ENCODE data around the gene SLC26A1.

The SLC26A1 gene

DNA sequence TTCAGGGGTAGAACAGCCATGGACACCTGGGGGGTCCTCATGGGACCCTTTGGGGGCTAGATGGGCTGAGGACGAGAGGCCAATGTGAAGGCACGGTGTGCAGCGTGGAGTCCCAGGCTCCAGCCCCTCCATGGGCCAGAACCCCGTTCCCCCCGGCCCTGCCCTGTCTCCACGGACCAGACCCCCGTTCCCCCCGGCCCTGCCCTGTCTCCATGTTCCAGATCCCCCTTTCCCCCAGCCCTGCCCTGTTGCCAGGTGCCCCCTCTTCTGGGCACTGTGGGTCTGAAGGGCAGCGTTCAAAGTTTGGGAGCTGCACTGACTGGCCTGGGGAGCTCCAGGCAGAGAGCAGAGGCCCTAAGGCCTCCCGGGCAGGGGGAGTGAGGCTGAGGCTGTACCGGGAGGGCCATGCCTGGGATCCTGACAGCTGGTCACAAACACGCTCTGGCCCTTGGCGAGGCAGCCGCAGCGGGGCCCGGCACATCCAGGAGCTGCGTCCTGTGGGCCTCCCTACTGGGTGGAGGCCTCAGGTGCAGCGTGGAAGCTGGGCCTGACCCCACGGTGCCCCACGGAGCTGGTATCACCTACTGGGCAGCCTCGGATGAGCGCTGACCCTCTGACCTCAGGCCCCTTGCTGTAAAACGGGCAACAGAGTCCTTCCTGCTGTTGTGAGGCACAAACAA, 28.7 kb downstream of the SLC26A1 start:
- no peak for DNase-seq (ENCODE audit: low spot score)

DNA sequence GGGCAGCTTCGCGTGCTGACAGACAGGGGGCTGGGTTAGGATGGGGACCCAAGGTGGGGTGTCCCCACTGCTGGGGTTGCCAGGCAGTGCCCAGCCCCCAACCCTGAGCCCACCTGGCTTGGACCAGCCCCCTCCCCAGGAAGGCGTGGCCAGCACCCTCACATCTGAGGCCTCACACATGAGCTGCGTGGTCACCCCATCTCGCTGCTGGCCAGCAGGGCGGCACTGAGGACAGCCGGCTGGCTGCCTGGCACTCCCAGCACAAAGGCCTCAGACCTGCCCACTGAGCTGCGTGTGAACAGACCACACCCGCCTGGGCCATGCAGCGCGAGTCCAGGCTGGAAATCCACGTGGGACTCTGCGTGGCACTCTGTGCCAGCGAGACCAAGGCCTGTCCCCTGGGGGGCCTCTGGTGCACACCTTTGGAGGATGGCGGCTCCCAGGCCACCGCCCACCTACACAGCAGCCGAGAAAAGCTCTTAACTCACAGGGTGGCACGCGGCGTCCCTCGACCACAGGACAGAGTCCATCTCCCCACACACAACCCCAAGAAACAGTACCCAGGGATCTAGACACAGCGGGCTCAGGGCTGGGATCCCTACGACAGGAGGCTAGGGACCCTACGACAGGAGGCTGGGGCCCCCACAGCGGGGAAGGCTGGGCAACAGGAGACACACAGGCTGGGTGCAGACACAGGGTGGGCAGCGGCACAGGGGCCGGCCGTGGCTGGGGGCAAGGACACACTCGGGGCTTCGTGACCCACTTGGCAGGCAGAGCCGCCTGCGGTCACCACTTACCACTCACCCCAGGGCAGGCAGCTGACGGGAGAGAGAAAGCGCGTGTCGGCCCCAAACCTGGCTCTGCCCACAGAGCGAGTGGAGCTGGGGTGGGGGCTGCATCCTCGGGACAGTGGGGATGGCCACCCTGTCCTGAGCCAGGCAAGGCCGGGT, 29.7 kb downstream of the SLC26A1 start:
- DNase-seq (ENCODE audit: low spot score), result no peak

DNA sequence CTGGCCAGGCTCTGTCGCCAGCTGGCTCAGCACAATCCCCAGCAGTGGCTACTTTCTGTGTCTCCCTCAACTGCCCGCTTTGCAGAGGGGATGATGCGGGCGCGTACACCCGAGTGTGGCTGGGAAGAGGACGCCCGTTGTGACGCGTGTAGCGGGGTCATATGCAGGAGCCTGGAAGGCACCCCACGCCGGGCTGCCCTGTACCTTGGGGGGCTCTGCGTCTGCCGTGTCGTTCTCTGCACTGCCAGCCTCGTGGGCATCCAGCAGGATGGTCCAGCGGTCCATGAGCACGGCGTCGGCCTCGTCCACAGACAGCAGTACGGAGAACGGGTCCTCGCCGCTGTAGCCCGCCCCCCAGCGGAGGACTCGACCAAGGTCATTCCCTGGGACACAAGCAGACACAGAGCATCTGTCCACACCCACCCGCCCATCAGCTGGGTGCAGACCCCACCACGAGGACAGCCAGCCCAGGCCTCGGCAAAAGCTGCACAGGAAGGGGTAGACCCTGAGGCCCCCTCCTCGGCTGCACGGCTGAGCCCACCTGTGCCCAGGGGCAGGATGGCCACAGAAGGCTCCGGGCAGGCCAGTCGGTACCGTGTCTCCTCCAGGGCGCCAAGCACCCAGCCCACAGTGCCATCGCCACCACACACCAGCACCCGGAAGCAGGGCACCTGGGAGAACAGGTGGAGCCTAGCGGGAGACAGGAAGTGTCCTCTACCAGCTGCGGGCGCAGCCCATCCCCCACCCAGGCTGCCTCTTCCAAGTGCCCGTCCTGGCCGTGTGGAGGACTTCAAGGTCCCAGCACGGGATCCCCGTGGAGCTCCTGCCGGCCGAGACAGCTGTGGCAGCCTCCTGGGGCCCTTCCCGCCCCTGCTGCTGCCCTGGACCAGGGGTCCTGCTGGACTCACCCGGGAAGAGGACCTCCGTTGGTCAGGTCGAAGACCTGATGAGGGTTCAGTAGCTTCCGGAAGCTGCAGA, 30.7 kb downstream of the SLC26A1 start:
- no peak for DNase-seq (ENCODE audit: low spot score)

DNA sequence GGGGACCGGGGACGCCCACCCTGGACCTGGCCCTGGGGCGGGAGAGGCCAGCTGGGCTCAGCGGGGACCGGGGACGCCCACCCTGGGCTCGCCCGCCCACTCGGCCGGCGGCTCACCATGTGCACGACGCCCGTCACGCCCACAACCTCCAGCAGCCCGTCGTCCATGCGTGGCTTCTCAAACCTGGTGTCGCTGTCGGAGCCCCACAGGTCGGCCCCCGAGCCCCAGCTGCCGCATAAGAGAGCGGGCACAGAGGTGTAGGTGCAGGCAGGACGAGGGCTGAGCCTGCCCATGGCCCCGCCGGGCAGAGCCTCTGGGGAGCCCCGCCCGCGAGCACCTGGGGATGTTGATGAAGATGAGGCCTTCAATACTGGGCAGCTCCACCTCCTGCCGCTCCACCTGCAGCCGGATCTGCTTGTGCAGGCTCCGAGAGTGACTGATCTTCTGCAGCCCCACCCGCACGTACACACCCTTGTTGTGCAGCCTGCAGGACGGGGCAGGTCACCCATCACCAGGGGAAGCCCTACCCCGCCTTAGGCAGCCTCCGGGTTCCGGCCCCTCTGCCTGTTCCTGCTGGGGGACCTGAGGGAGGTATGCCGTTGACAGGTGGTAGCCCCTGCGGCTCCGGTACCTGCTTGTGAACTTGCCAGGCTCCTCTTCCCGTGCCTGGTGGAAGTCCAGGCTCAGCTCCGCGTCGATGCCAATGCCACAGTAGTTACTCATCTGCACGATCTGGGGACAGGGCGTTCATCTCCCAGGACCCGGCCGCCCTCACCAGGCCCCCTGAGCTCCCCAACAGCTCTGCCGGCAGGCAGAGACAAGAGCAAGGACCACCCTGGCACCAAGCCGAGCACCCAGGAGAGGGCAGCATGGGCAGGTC, 31.6 kb downstream of the SLC26A1 start:
- no peak for DNase-seq (ENCODE audit: low spot score)

DNA sequence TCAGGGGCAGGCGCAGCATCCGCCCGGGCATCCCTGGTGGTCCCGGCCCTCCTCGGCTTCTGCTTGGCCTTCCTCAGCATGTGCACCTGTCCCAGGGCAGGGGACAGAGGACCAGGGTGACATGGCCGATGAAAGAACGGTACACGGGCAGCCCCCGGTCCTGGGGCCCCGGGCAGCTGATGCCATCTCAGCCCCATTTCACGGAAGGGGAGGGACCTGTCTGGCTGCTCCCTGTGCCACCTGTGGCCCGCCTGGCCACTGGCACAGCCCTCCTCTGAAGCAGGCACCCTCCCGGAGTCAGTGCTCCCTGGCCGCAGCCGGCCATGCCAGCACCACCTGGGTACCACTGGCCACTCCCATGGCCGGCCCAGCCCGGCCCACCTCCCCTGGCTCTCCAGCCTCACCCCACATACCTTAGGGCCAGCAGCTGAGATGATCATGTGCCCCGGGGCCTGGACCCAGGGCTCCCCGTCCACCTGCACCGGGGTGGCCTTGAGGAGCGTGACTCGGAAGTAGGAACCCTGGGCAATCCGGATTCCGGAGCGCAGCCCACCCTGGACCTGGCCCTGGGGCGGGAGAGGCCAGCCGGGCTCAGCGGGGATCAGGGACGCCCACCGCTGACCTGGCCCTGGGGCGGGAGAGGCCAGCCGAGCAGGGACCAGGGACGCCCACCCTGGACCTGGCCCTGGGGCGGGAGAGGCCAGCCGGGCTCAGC, 32.4 kb downstream of the SLC26A1 start:
- DNase-seq (ENCODE audit: low spot score), result no peak

DNA sequence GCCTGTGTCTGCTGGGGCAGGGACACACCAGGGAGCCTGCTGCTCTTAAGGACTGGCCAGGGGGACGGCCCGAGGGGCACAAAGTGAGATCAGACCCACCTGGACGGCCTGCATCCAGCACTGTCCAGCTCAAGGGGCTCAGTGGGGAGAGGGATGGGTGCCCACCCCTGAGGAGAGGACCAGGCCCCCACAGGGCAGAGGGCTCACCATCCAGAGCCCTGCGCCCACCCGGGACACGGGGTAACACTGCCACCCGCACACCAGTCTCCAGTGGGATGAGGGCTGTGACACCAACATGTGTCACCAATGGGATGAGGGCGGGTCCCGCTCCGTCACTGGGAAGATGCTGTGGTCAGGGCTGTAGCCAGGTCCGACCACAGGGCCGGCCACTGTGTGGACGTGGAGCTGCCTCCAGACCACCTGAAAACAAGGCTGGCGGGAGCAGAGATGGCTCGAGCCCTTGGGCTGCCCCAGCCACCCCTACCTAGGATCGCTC, 33.0 kb downstream of the SLC26A1 start:
- no peak for DNase-seq (ENCODE audit: low spot score)

DNA sequence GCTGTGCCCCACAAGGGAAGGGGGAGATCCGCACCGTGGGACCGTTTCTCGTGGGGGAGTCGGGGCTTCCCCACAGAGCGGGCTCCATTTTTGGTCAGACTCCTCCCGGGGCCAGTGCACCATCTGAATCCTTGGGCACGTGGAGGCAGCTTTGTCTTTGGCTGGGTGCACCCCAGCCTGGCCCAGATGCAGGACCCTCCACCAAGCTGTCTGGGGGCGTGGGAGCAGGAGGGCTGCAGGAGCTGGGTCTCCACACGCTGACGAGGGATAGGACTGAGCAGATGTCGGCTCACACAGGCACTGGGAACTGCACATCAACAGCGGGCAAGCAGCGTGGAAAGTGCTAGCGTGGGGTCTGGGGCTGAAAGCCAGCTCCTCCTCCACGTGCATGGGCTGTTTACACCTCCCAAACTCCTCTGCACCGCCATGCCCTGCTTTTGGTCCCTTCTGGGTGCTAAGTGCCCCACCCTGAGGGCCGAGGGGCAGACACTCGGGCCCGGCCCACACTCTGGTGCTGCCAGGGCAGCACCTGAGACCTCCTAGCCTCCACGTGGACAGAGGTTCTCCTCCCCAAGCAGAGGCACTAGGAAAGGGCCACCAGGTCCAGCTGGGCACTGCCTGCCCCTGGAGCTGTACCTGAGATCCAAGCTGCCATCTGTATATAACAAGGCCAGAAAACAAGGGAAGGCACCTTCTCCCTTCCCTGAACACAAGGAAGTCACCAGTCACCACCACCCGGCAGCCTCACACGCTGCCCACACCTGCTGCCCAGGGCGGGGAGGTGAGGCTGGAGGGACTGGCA, 33.7 kb downstream of the SLC26A1 start:
- no peak for DNase-seq (ENCODE audit: low spot score)

DNA sequence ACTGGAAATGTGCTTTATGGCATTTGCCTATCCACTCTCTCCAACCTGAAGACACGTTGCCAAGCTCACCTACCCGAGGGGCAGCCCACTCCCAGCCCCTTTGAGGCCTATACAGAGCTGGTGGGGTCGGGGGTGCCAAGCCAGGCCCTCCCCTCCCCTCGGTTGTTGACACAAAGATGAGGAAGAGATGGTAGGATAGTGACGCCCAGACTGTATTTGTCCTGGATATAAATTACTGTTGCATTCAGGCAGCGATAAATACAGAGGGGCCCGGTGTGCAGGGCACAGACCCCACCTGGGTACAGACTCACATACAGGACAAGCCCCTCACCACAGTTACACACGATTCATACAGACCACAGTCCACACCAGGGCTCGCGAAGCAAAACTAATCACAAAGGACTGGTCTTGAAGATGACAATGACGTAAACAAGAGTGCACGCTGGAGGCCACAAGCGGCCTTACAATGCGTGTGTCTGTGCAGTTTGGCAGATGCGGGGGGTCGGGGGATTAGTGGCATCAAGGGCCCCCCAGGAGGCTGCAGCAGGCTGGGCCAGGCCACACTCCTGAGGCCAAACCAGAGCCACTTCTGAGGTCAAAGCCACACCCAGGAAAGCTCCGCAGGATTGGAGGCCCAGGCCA, 34.4 kb downstream of the SLC26A1 start:
- DNase-seq (ENCODE audit: low spot score), result no peak

DNA sequence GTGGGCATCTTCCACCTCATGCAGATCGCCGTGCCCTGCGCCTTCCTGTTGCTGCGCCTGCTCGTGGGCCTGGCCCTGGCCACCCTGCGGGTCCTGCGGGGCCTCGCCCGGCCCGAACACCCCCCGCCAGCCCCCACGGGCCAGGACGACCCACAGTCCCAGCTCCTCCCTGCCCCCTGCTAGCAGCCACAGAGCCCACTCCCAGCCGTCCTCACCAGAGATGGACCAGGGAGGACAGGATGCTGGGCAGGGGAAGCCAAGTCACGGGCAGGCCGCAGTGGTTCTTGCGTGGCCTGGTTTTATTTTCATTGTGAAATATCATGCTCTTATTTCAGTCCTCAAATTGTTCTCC, 34.9 kb downstream of the SLC26A1 start:
- no peak for DNase-seq (ENCODE audit: low spot score)

DNA sequence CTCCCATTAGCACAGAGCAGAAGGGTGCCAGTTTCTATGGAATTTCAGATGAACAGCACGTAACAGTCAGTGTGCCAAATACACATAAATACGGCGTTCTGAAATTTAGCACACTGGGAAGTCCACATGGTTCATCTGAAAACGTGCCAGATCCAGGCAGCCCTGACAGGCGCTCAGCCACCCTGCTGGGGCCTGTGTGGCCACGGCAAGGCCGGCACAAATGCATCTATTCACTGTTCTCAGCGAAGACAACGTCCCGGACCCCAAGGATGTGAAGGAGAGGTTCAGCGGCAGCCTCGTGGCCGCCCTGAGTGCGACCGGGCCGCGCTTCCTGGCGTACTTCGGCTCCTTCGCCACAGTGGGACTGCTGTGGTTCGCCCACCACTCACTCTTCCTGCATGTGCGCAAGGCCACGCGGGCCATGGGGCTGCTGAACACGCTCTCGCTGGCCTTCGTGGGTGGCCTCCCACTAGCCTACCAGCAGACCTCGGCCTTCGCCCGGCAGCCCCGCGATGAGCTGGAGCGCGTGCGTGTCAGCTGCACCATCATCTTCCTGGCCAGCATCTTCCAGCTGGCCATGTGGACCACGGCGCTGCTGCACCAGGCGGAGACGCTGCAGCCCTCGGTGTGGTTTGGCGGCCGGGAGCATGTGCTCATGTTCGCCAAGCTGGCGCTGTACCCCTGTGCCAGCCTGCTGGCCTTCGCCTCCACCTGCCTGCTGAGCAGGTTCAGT, 35.5 kb downstream of the SLC26A1 start:
- no peak for DNase-seq (ENCODE audit: low spot score)

DNA sequence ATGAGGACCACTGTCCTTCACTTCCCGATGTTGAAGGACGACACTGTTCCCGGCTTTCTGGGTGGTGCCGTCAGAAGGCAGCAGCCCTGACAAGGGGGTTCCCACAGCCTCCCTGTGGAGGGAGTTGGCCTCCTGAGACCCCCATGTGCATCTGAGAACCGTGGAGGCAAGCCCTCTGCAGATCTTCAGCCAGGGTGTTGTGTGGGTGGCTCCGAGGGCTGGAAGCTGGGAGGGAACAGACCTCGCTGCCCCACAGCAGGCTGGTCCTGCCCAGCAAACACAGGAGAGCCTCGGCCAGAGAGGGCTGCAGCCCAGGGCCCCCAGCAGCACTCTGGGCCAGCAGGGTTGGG, 36.0 kb downstream of the SLC26A1 start:
- DNase-seq (ENCODE audit: low spot score), result no peak

DNA sequence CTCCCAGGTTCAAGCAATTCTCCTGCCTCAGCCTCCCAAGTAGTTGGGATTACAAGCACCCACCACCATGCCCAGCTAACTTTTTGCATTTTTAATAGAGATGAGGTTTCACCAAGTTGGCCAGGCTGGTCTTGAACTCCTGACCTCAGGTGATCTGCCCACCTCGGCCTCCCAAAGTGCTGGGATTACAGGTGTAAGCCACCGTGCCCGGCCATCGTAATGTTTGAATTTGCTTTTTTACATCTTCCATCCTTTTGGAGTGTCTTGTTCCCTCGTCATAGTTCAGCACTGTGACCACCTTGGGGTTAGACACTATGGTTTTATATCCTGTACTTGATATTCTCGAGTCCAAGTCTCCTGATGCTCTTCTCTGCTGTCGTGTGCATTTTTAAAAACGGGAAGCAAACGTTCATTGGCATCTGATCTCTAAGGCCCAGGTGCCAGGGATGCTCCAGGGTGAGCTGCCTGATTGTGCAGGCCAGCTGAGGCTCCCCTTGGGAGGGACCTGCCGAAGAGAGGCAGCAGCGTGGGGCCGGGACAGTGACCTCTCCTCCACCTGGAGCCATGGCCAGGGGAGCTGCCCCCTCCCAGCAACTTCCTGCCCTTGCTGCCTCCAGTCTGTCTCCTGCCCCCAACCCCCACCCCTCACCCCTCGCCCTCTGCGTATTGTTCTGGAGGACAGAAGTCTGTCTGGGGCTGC, 36.5 kb downstream of the SLC26A1 start:
- DNase-seq (ENCODE audit: low spot score), result no peak

DNA sequence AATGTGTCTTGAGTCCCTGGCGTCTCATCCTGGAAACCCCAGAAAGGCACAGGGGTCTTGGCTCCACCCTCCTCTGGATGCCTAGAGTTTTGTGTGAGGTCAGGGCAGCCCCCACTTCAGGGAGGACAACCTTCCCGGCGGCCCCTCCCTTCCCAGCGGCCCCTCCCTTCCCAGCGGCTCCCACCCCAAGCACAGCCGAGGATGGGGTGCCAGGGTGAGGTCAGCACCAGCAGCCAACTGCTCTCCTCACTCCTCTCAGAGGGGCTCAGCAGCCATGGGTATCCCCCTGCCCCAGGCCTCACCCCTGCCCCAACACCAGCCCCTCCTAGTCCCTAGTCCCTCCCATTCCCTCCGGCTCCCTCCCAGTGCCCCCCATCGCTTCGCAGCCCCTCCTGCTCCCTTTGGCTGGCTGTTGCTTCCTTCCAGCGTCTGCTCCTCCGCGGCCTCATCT, 37.2 kb downstream of the SLC26A1 start:
- no peak for DNase-seq (ENCODE audit: low spot score)

DNA sequence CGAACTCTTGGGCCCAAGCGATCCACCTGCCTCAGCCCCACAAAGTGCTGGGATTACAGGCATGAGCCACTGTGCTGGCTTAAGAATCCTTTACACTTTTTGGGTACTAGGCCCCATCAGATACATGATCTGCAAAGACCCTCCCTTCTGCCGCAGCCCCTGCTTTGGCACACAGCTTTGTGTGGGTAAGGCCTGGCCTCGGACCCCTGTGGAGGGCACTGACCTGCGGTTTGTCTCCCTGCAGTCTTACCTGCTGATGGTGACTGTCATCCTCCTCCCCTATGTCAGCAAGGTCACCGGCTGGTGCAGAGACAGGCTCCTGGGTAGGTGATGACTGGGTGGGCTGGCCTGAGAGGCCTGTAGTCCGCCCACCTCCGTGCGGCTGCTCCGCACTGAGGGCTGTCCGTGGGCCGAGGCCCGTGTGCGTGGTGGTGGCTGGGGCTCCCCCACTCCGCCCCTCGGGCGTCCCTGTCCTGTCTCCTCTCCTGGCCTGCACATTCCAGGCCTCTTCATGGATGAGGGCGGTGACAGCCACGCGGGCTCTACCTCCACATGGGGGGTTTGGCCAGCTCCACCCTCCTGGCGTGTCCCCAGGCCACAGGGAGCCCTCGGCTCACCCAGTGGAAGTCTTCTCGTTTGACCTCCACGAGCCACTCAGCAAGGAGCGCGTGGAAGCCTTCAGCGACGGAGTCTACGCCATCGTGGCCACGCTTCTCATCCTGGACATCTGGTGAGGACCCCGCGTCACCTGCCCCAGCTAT, 37.9 kb downstream of the SLC26A1 start:
- no peak for DNase-seq (ENCODE audit: low spot score)

DNA sequence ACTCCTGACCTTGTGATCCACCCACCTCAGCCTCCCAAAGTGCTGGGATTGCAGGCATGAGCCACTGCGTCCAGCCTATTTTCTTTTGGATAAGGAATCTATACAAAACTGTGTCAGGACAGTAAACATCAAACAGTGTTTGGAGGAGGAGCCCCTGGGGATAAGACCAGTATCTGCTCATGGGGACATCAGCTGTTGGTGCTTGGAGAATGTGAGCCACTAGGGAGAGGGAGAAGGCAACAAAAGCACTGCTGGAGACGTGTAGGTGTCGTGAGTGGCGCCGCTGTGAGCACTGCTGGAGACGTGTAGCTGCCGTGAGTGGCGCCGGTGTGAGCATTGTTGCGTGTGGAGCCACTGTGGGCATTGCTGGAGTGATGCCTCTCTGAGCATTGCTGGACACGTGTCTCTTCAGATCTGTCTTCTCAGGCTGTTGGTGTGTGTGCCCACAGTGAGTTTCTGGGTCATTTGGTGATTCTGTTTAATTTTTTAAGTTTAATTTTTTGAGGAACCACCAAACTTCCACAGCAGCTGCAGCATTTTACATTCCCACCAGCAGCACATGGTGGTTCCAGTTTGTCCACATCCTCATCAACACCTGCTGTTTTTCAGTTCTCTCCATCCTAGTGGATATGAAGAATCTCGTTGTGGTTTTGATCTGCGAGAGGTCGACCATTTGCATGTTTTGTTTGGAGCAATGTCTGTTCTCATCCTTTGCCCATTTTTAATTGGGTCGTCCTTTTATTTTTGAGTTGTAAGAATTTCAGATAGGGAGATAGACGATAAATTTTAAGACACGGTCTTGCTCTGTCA, 38.8 kb downstream of the SLC26A1 start:
- no peak for DNase-seq (ENCODE audit: low spot score)

DNA sequence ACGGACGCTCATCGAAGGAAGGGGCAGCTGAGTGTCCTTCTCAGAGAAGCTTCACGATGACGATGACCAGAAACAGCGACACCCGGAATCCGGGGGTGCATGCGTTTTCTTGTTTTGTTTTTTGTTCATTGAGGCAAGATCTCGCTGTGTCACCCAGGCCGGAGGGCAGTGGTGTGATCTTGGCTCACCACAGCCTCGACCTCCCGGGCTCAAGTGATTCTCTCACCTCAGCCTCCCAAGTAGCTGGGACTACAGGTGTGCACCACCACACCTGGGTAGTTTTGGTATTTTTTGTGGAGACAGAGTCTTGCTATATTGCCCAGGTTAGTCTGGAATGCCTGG, 39.7 kb downstream of the SLC26A1 start:
- no peak for DNase-seq (ENCODE audit: low spot score)
